ENCODE data around the gene HHLA2. TPM values are rescaled to one million over a fixed set of nuclear protein-coding genes. Genes with fewer than 3 reads are reported as not detected.

HHLA2 gene
- total RNA-seq, 1 donor, result not detected

- H3K4me3 ChIP-seq (ENCODE audit: low read depth, low read length), result no peak overlapping the region
- DNase-seq (ENCODE audit: low read depth), result no peak
- TF ChIP-seq, protein P1, sequence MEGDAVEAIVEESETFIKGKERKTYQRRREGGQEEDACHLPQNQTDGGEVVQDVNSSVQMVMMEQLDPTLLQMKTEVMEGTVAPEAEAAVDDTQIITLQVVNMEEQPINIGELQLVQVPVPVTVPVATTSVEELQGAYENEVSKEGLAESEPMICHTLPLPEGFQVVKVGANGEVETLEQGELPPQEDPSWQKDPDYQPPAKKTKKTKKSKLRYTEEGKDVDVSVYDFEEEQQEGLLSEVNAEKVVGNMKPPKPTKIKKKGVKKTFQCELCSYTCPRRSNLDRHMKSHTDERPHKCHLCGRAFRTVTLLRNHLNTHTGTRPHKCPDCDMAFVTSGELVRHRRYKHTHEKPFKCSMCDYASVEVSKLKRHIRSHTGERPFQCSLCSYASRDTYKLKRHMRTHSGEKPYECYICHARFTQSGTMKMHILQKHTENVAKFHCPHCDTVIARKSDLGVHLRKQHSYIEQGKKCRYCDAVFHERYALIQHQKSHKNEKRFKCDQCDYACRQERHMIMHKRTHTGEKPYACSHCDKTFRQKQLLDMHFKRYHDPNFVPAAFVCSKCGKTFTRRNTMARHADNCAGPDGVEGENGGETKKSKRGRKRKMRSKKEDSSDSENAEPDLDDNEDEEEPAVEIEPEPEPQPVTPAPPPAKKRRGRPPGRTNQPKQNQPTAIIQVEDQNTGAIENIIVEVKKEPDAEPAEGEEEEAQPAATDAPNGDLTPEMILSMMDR (IDR thresholded peaks at IDR 0.05; ENCODE audit: insufficient read depth, low read length), result no peak
These were observed 100.0 kb downstream of the HHLA2 start for GRCh38 chr3:108396336-108396735.

GRCh38 chr3:108398510-108398909 is 102.2 kb downstream of the HHLA2 start:
- TF ChIP-seq, protein P1 (IDR thresholded peaks at IDR 0.05; ENCODE audit: insufficient read depth, low read length), result no peak
- no peak for DNase-seq (ENCODE audit: low read depth)
- no peak overlapping the region for H3K4me3 ChIP-seq (ENCODE audit: low read depth, low read length)

DNA sequence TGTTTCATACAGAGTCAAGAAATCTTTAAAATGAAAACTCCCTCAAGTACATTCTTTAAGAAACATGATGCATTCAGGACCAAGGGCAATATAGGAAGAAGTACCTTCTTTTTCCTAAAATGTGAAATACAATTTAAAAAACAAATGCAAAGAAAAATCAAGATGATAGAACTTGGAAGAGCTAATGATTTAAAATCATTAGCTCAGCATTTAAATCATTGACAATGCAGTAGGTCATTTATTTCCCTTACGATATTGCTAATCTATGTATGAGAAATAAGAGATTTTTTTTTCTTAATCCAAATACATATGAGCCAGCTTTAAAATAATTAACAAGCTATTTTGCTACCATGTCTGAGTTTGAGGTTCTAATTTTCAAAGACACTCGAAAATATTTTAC is 105.5 kb downstream of the HHLA2 start:
- no peak for DNase-seq (ENCODE audit: low read depth)
- no peak overlapping the region for H3K4me3 ChIP-seq (ENCODE audit: low read depth, low read length)
- TF ChIP-seq, protein P1 (IDR thresholded peaks at IDR 0.05; ENCODE audit: insufficient read depth, low read length), result no peak

GRCh38 chr3:108403198-108403597 is 106.8 kb downstream of the HHLA2 start:
- TF ChIP-seq, protein P1 (IDR thresholded peaks at IDR 0.05; ENCODE audit: insufficient read depth, low read length), result no peak
- no peak for DNase-seq (ENCODE audit: low read depth)
- H3K4me3 ChIP-seq (ENCODE audit: low read depth, low read length), result no peak overlapping the region

DNA sequence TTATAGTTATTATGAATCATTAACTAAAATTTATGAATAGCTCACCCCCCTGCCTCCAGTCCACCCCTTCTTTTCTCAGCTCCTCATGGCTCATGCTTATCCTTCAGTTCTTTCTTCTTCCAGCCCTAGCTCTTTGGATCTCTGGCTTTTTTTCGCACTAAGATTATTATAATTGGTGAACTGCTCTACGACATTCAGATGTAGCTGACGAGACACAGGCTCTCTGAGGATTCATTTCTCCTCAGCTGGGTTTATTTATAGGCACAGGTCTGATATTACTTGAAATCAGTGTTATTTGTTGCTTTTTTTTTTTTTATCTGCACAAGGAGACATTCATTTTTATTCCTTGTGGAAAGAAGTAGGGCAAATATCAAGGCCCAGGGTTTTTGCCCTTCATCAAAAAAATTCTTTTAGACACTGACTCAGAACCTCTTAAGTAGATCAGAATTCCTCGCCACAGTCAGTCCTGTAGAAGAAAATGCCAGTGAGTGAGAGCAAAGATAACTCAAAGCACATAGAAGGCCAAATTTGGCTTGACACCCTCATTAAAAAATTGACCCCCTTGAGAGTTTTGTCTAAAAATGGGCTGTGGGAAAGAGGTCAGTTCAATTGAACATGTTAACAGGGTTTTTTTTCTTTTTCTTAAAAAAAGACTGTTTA is 107.5 kb downstream of the HHLA2 start:
- TF ChIP-seq, protein P1 (IDR thresholded peaks at IDR 0.05; ENCODE audit: insufficient read depth, low read length), result no peak
- no peak for DNase-seq (ENCODE audit: low read depth)
- no peak overlapping the region for H3K4me3 ChIP-seq (ENCODE audit: low read depth, low read length)

DNA sequence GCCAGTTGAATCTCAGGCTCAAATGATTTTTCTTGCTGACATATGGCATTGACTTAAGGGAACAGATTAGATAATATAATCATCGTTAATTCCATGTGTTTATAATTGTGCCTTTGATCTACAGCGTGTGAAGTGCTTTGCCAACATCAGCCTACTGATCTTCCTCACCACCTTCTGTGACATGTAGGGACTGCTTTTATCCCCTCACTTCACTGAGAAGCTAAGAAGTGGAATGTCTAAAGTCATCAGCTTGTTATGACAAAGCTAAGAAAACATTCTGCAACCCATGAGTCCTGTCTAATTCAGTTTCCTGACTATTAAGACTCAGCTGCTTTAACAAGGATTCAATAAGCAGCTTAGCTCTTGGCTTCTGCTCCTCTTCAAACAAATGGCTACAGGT is 108.0 kb downstream of the HHLA2 start:
- H3K4me3 ChIP-seq (ENCODE audit: low read depth, low read length), result no peak overlapping the region
- TF ChIP-seq, protein P1 (IDR thresholded peaks at IDR 0.05; ENCODE audit: insufficient read depth, low read length), result no peak
- no peak for DNase-seq (ENCODE audit: low read depth)

All from fibroblast of the aortic adventitia (primary cell).